SK-N-SH treated with all-trans-retinoic acid at 6 μM for 48 hours (cell line): Measurements from ENCODE around the gene SRRM5.
"Not testable (repeated sequence)": the region's sequence is repeated elsewhere in the genome, so short reads cannot be mapped to it uniquely, and the experiment has no call there.

Source experiments
- ATAC-seq: fragments of 200-7000 bp; cut with Tn5 transposase; 3 replicates; pipeline ENCODE4 v1.9.1; 2020; ENCODE audit warnings: mild to moderate bottlenecking, moderate library complexity
- BACH2 ChIP-seq: fragments of 250-450 bp; sonication (Bioruptor Pico); IDR thresholded peaks from 2 replicates; pipeline ENCODE4 v1.9.0; 2021; ENCODE audit warnings: mild to moderate bottlenecking, borderline replicate concordance
- CSDC2 ChIP-seq: fragments of 250-450 bp; sonication (Bioruptor Pico); IDR thresholded peaks from 2 replicates; pipeline ENCODE4 v1.5.0; 2020; ENCODE audit warnings: mild to moderate bottlenecking, moderate library complexity
- CSRNP3 ChIP-seq: fragments of 250-450 bp; sonication (Bioruptor Pico); IDR thresholded peaks from 2 replicates; pipeline ENCODE4 v1.5.1; 2021; ENCODE audit warnings: mild to moderate bottlenecking, moderate library complexity
- ESRRG ChIP-seq: fragments of 250-450 bp; sonication (Bioruptor Pico); IDR thresholded peaks from 2 replicates; pipeline ENCODE4 v1.6.1; 2021; ENCODE audit warnings: mild to moderate bottlenecking
- GLIS3 ChIP-seq: fragments of 250-450 bp; sonication (Bioruptor Pico); IDR thresholded peaks from 2 replicates; pipeline ENCODE4 v1.5.0; 2020; ENCODE audit warnings: mild to moderate bottlenecking, moderate library complexity
- ISL1 ChIP-seq: fragments of 250-450 bp; sonication (Bioruptor Pico); IDR thresholded peaks from 2 replicates; pipeline ENCODE4 v2.1.2; 2022; ENCODE audit warnings: mild to moderate bottlenecking, moderate library complexity
- POU6F1 ChIP-seq: fragments of 250-450 bp; sonication (Bioruptor Pico); IDR thresholded peaks from 2 replicates; pipeline ENCODE4 v1.8.0; 2021; ENCODE audit warnings: low read depth, mild to moderate bottlenecking, moderate library complexity, borderline replicate concordance
- PPARA ChIP-seq: fragments of 250-450 bp; sonication (Bioruptor Pico); IDR thresholded peaks from 2 replicates; pipeline ENCODE4 v1.5.0; 2020; ENCODE audit warnings: mild to moderate bottlenecking, borderline replicate concordance
- RARB ChIP-seq: fragments of 250-450 bp; sonication (Bioruptor Pico); IDR thresholded peaks from 2 replicates; pipeline ENCODE4 v1.8.0; 2021; ENCODE audit warnings: mild to moderate bottlenecking, moderate library complexity
- SNAI2 ChIP-seq: fragments of 250-450 bp; sonication (Bioruptor Pico); IDR thresholded peaks from 2 replicates; pipeline ENCODE4 v1.5.0; 2020; ENCODE audit warnings: mild to moderate bottlenecking, moderate library complexity
- TCF4 ChIP-seq: fragments of 250-450 bp; sonication (Bioruptor Pico); IDR thresholded peaks from 2 replicates; pipeline ENCODE4 v1.8.0; 2021; ENCODE audit warnings: mild to moderate bottlenecking, moderate library complexity, borderline replicate concordance
- TOX ChIP-seq: fragments of 250-450 bp; sonication (Bioruptor Pico); IDR thresholded peaks from 2 replicates; pipeline ENCODE4 v1.8.0; 2021; ENCODE audit warnings: mild to moderate bottlenecking, moderate library complexity, borderline replicate concordance
- ZC3H10 ChIP-seq: fragments of 250-450 bp; sonication (Bioruptor Pico); IDR thresholded peaks from 2 replicates; pipeline ENCODE4 v1.5.1; 2021; ENCODE audit warnings: mild to moderate bottlenecking, moderate library complexity
- ZFP3 ChIP-seq: fragments of 250-450 bp; sonication (Bioruptor Pico); IDR thresholded peaks from 2 replicates; pipeline ENCODE4 v1.5.0; 2020; ENCODE audit warnings: mild to moderate bottlenecking, moderate library complexity
- ZFP30 ChIP-seq: fragments of 450-650 bp; formaldehyde crosslinking; IDR thresholded peaks from 2 replicates; pipeline ENCODE4 v1.5.0; 2022; ENCODE audit warnings: mild to moderate bottlenecking, moderate library complexity
- ZNF565 ChIP-seq: fragments of 450-650 bp; formaldehyde crosslinking; conservative IDR thresholded peaks from 2 replicates; pipeline ENCODE4 v1.5.0; 2020; ENCODE audit warnings: low read depth, mild to moderate bottlenecking, moderate library complexity
- ZNF70 ChIP-seq: fragments of 450-650 bp; formaldehyde crosslinking; IDR thresholded peaks from 2 replicates; pipeline ENCODE4 v1.5.0; 2020; ENCODE audit warnings: mild to moderate bottlenecking, moderate library complexity
- ZNF8 ChIP-seq: fragments of 450-650 bp; formaldehyde crosslinking; IDR thresholded peaks from 2 replicates; pipeline ENCODE4 v1.5.0; 2020; ENCODE audit warnings: mild to moderate bottlenecking, moderate library complexity
- TF ChIP-seq, protein P1 (sequence below): fragments of 250-450 bp; sonication (Bioruptor Pico); IDR thresholded peaks from 2 replicates; pipeline ENCODE4 v1.8.0; 2020; ENCODE audit warnings: mild to moderate bottlenecking, moderate library complexity, borderline replicate concordance
- TF ChIP-seq, protein P2 (sequence below): fragments of 250-450 bp; sonication (Bioruptor Pico); IDR thresholded peaks from 2 replicates; pipeline ENCODE4 v1.5.1; 2020; ENCODE audit warnings: low read depth, mild to moderate bottlenecking, moderate library complexity
- TF ChIP-seq, protein P3 (sequence below): fragments of 250-450 bp; sonication (Bioruptor Pico); IDR thresholded peaks from 2 replicates; pipeline ENCODE4 v1.5.0; 2020; ENCODE audit warnings: mild to moderate bottlenecking, moderate library complexity

The SRRM5 gene

GRCh38 chr19:43649514-43649913 lies 37.6 kb downstream of the SRRM5 start:
- no peak for ATAC-seq
- no peak for TF ChIP-seq ESRRG (CRISPR knock-in tag)
- TF ChIP-seq, protein P1, sequence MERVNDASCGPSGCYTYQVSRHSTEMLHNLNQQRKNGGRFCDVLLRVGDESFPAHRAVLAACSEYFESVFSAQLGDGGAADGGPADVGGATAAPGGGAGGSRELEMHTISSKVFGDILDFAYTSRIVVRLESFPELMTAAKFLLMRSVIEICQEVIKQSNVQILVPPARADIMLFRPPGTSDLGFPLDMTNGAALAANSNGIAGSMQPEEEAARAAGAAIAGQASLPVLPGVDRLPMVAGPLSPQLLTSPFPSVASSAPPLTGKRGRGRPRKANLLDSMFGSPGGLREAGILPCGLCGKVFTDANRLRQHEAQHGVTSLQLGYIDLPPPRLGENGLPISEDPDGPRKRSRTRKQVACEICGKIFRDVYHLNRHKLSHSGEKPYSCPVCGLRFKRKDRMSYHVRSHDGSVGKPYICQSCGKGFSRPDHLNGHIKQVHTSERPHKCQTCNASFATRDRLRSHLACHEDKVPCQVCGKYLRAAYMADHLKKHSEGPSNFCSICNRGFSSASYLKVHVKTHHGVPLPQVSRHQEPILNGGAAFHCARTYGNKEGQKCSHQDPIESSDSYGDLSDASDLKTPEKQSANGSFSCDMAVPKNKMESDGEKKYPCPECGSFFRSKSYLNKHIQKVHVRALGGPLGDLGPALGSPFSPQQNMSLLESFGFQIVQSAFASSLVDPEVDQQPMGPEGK (CRISPR knock-in tag): no peak
- TF ChIP-seq ZFP30 (CRISPR knock-in tag): no peak
- no peak for TF ChIP-seq ZFP3 (CRISPR knock-in tag)
- no peak for TF ChIP-seq ZC3H10 (CRISPR knock-in tag)
- no peak for TF ChIP-seq ZNF70
- no peak for TF ChIP-seq BACH2 (CRISPR knock-in tag)
- TF ChIP-seq ZNF565 (CRISPR knock-in tag): no peak

DNA sequence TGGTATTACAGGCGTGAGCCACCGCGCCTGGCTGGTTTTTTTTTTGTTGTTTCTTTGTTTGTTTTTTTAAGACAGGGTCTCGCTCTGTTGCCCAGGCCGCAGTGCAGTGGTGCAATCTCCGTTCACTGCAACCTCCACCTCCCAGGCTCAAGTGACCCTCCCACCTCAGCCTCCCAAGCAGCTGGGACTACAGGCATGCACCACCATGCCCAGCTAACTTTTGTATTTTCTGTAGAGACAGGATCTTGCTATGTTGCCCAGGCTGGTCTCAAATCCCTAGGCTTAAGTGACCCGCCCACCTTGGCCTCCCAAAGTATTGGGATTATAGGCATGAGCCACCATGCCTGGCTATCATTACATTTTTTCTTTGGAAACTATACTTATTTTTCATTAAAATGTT lies 38.4 kb downstream of the SRRM5 start:
- ATAC-seq: not testable (repeated sequence)

DNA sequence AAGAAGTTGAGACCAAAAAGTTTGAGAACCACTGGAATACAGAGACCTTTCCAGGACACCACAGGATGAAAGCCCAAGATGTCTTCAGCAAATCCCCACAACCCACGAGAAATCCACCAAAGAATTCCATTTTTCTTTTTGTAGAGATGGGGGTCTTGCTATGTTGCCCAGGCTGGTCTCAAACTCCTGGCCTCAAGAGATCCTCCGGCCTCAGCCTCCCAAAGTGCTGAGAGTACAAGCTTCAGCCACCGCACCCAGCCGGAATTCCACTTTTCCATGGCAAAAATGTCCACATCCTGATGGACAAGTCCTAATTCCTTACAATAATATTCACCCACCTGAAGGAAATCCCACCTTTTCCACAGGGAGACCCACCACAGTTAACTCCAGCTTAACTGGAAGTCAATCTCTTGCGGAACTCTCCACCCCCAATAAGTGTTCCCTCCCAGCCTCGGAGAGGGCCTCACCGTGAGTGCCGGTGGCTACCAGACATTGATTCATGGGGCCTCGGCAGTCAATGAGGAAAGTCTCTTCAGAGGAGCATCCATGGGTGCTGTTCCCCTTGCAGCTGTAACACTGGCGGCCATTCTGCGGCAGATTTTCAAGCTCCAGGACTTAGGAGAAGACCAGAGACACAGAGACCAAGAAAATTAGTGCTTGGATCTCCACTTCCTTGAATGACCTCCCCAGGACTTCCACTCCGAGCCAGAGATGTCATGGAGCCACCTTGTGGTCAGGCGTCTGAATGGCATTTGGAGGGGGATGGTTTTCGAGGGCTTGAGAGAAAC lies 40.1 kb downstream of the SRRM5 start:
- ATAC-seq: peak; percentile 93
- TF ChIP-seq ZNF70 (no peak), RARB (no peak), TCF4 (CRISPR knock-in tag) (no peak), ZFP3 (CRISPR knock-in tag) (no peak), TOX (no peak), GLIS3 (no peak), CSRNP3 (CRISPR knock-in tag) (no peak), CSDC2 (no peak), ZNF8 (CRISPR knock-in tag) (no peak), BACH2 (CRISPR knock-in tag) (no peak), ESRRG (CRISPR knock-in tag) (no peak), POU6F1 (CRISPR knock-in tag) (no peak), ZC3H10 (CRISPR knock-in tag) (no peak), ISL1 (no peak), ZFP30 (CRISPR knock-in tag) (no peak)
- TF ChIP-seq, protein P2, sequence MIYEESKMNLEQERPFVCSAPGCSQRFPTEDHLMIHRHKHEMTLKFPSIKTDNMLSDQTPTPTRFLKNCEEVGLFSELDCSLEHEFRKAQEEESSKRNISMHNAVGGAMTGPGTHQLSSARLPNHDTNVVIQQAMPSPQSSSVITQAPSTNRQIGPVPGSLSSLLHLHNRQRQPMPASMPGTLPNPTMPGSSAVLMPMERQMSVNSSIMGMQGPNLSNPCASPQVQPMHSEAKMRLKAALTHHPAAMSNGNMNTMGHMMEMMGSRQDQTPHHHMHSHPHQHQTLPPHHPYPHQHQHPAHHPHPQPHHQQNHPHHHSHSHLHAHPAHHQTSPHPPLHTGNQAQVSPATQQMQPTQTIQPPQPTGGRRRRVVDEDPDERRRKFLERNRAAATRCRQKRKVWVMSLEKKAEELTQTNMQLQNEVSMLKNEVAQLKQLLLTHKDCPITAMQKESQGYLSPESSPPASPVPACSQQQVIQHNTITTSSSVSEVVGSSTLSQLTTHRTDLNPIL (CRISPR knock-in tag): no peak
- TF ChIP-seq, protein P3, sequence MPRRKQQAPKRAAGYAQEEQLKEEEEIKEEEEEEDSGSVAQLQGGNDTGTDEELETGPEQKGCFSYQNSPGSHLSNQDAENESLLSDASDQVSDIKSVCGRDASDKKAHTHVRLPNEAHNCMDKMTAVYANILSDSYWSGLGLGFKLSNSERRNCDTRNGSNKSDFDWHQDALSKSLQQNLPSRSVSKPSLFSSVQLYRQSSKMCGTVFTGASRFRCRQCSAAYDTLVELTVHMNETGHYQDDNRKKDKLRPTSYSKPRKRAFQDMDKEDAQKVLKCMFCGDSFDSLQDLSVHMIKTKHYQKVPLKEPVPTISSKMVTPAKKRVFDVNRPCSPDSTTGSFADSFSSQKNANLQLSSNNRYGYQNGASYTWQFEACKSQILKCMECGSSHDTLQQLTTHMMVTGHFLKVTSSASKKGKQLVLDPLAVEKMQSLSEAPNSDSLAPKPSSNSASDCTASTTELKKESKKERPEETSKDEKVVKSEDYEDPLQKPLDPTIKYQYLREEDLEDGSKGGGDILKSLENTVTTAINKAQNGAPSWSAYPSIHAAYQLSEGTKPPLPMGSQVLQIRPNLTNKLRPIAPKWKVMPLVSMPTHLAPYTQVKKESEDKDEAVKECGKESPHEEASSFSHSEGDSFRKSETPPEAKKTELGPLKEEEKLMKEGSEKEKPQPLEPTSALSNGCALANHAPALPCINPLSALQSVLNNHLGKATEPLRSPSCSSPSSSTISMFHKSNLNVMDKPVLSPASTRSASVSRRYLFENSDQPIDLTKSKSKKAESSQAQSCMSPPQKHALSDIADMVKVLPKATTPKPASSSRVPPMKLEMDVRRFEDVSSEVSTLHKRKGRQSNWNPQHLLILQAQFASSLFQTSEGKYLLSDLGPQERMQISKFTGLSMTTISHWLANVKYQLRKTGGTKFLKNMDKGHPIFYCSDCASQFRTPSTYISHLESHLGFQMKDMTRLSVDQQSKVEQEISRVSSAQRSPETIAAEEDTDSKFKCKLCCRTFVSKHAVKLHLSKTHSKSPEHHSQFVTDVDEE (CRISPR knock-in tag): no peak
- TF ChIP-seq, all 23 proteins: peak for 0

- ATAC-seq: peak; percentile 24; the same call in 2 of the 3 replicates
- no peak for TF ChIP-seq CSDC2
- no peak for TF ChIP-seq CSRNP3 (CRISPR knock-in tag)
- TF ChIP-seq SNAI2 (CRISPR knock-in tag): no peak
- no peak for TF ChIP-seq ISL1
- no peak for TF ChIP-seq BACH2 (CRISPR knock-in tag)
- no peak for TF ChIP-seq PPARA (CRISPR knock-in tag)
- no peak for TF ChIP-seq ZFP30 (CRISPR knock-in tag)
- no peak for TF ChIP-seq TOX
- TF ChIP-seq GLIS3: no peak
- no peak for TF ChIP-seq ZNF8 (CRISPR knock-in tag)
- no peak for TF ChIP-seq ZNF565 (CRISPR knock-in tag)
- TF ChIP-seq ZNF70: no peak
- TF ChIP-seq POU6F1 (CRISPR knock-in tag): no peak
Observed at GRCh38 chr19:43652546-43652874, 40.6 kb downstream of the SRRM5 start.
